CD4-positive, alpha-beta T cell treated with Interleukin-10 for 1 hour (primary cell): ENCODE data around the gene IL18BP.

Experiments used
- DNase-seq: peaks from one replicate; pipeline ENCODE4 v3.0.0-alpha.2; 2020

The IL18BP gene

DNA sequence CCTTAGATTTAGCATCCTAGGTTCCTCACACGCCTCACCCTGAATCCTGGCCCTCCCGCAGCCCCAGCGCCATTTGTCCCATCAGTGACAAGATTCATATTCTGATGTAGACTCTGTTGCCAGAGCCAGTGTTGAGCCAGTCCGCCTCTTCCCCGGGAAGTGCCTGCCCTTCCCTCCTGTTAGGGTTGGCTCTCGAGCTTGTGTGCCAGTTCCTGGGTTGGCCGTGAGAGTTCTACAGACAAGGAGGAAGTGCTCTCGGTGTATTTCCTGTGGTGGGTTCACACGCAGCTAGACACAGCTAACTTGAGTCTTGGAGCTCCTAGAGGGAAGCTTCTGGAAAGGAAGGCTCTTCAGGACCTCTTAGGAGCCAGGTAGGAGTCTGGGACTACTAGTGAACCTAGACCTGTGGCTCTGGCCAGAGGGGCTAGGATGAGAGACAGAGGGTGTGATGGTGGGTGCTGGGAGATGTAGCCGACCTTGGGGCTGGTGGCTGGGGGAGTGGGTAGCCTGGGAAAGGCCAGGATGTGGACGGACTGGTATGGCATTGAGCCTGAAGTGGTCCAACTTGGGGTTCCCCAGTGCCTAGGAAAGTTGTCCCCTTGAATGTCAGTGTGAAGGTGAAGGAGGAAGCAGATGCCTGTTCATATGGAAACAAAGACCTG is at the start of gene IL18BP:
TSS of gene IL18BP (plus strand) at position 261 of the 662 bp plus-strand sequence. CDS start 1,076 bp downstream, outside the sequence.
- DNase-seq = peak; percentile 51

DNA sequence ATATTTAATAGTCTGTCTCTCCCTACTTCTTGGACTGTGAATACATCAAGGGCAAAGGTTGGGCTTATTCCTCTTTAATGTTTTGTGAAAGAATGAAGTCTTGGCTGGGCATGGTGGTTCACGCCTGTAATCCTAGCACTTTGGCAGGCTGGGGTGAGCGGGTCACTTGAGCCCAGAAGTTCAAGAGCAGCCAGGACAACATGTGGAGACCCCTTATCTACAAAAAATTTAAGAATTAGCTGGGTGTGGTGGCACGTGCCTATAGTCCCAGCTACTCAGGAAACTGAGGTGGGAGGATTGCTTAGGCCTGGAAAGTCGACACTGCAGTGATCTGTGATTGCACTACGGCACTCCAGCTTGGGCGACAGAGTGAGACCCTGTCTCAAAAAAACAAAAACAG is 49.7 kb upstream of the IL18BP start:
- DNase-seq = no peak

DNA sequence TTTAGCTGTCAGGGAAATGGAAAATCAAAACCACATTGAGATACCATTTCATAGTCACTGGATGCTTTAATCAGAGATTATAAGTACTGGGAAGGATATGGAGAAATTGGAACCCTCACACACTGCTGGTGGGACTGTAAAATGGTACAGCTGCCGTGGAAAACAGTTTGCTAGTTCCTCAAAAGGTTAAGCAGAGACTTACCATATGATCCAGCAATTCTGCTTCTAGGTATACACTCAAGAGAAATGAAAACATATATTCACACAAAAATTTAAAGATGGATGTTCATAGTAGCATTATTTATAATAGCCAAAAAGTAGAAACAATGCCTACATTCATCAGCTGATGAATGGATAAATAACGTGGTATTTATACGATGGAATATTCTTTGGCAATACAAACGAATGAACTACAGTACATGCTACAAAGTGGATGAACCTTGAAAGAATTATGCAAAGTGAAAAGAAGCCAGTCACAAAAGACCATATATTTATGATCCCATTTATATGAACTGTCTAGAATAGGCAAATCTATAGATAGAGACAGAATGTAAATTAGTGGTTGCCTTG is 46.9 kb upstream of the IL18BP start:
- DNase-seq = no peak

- DNase-seq = no peak
These were observed 42.7 kb upstream of the IL18BP start for GRCh38 chr11:71955898-71956456.

DNA sequence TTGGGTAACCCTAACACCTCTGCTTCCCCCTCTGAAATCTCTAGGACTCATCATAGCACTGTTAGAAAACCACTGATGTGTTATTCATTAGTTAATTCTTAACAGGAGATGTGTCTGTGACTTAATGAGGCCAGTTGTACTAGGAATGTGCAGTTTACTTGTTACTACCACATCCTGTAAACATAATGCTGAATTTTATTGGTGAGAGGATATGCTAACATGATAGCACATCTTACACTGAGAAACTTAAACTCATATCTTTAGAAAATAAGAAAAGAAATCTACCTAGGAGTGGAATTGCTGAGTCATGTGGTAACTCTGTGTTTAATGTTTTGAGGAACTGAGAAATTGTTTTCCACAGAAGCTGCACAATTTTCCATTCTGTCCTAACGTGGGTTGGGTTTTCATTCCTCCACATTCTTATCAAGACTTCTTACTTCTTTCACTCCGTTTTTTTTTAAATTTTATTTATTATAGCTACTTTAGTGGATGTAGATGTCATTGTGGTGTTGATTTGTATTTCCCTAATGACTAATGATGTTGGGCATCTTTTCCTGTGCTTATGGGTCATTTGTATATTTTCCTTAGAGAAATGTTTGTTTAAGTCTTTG is 36.2 kb upstream of the IL18BP start:
- no peak for DNase-seq

GRCh38 chr11:71963468-71963867 is 35.2 kb upstream of the IL18BP start:
- DNase-seq = no peak

- DNase-seq = no peak
These were observed 34.1 kb upstream of the IL18BP start for GRCh38 chr11:71964641-71965040.

GRCh38 chr11:71971680-71972079 is 27.0 kb upstream of the IL18BP start:
- no peak for DNase-seq

GRCh38 chr11:71976551-71976950 is 22.2 kb upstream of the IL18BP start:
- DNase-seq = no peak

DNA sequence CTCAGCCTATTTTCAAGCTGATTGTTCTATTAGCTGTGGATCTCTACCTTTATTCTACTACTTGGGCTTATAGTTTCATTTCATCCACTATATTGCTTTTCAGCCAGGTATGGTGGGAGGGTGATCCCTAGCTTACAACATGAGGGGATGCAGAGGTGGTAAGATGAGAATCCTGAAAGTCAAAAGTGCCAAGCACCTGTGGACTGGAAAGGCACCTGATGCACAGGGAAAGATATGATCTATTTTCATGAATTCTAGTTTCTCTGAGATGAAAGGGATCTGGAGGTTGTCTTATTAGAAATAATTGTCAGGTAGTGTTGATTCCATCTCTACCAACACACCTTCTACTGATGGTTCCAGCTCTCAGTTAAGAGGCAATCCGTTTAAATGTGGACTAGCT is 21.6 kb upstream of the IL18BP start:
- DNase-seq = no peak

- DNase-seq = peak; percentile 67
These were observed 20.8 kb upstream of the IL18BP start for GRCh38 chr11:71977743-71978418.

- DNase-seq = no peak
These were observed 19.6 kb upstream of the IL18BP start for GRCh38 chr11:71979094-71979493.

- no peak for DNase-seq
These were observed 19.1 kb upstream of the IL18BP start for GRCh38 chr11:71979602-71980001.

- DNase-seq = no peak
These were observed 12.6 kb upstream of the IL18BP start for GRCh38 chr11:71986131-71986530.

DNA sequence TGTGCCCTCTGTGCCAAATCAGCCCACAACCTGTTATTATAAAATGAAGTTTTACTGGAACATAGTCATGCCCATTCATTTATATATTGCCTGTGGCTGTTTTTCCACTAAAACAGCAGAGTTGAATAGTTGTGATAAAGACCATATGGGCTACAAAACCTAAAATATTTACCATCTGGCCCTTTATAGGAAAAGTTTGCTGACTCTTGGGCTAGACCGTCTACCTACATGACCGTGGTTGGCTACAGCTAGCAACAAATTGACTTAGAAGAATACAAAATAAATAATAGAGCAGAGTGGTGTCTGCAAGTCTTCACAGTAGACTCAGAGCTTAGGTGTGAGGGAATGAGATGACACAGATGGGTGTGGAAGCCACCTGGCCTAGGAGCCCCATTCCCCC is 11.2 kb upstream of the IL18BP start:
- no peak for DNase-seq

DNA sequence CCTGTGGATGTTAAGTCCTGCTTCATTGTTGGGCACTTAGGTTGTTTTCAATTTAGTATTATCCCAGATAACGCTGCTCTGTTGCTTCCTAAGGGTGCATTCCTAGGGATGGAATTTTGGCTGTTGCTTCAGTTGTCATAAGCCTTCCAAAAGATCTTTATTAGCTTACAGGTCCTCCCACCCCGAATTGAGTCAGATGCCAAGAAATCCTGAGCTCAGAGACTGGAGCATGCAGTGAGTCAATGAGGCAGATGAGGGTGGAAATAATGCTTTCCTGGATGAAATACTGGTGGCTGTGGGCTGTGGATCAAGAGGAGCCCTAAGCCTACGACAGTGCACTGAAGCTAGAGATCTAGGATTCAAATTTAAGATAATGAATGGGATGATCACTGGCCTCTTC is 10.7 kb upstream of the IL18BP start:
- no peak for DNase-seq

DNA sequence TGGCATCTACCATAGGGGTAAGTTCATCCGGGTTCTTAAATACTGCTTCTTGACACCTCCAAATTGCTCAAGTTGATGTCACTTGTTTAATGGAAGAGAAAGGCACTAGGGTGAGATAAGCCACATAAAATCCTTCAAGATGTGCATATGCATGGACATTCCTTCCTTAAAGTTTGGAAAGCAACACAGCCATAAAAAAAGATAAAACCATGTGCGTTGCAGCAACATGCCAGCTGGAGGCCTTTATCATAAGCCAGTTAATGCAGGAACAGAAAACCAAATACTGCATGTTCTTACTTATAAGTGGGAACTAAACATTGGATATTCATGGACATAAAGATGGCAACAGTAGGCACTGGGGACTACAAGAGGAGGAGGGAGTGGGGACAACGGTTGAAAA is 8.0 kb upstream of the IL18BP start:
- DNase-seq = no peak

DNA sequence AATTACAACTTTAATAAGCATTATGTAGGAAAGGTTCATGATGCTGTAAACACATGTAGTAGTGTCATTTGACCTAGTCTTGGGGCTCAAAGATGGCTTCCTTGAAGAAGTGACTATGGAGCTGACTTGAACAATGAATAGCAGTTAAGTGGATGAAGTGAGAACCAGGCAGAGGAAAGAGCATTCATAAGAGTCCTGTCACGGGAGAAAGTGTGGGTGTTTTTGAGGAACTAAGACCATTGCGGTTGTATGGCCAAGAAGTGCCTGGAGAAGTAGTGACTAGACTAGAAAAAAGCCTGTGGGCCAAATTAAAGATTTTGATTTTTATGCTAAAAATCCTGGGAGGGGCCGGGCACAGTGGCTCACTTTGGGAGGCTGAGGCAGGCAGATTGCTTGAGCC is 7.2 kb upstream of the IL18BP start:
- peak; percentile 7 for DNase-seq

DNA sequence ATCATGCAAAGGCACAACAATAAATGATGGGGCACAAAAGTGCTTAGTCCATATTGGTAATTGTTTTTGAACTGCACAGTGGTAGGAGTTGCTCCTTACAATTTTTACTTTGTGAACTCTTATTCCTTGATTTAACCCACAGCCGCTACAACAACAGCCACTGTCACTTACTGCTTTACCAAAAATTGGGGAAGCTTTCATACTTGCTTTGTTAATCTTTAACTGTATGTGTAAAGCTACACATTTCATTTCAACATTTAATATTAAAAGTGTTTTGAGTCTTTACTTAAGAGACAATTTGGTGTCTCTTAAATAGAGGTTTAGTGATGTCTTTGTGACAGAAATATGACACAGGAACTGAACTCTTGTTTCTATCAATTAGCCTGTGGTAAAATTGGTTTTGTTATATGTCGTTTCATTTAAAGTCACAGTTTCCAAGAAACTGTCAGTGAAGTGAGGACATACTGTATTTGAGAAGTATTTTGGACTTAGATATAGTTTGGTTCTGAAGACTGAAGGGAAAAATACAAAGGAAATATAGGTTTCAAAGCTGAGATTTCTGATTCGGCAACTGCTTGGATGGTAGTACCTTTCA is 6.5 kb upstream of the IL18BP start:
- no peak for DNase-seq

- DNase-seq = no peak
These were observed 3.9 kb upstream of the IL18BP start for GRCh38 chr11:71994786-71995185.

DNA sequence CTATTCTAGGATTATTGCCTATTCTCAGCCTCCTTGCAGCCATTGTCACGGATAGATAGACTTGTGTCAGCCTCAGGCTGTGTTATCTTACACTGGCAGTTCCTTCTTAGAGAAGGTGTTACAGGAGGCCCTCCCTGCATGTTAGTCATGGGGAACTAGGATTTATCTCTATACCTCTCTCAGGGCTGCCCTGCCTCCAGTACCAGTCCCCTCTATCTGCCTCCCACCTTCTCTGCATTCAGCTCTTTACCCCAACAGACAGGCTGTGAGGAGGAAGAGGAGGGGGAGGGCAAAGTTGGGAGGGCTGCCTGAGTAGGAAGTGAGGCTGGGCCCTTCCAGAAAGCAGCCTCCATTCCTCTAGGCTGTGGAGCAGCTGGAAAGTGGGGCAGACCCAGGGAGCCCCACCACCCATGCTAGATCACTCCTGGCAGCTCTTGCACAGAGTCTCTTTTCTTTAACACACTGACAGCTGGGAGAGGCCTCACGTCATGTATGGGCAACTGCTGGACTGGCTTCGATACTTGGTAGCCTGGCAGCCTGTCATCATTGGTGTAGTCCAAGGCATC is 2.9 kb upstream of the IL18BP start:
- no peak for DNase-seq

- no peak for DNase-seq
These were observed 2.2 kb upstream of the IL18BP start for GRCh38 chr11:71996517-71996916.

DNA sequence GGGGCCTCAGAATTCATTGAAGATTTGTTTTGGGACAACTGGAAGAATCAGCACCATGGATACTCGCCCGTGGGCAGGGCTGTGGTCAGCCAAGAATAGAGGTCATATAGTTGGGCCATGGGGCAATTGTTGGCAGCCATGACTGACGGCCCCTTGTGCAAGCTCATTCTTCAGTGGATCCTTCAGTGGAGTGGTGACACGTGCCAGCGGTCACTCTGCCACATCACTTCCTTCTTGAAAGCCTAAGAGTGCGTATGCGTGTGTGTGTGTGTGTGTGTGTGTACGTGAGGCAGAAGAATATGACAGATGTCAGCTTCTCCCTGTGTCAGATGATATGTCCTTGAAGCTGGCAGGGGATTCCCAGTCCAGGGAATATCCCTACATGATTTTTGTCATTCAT is 1.8 kb upstream of the IL18BP start:
- DNase-seq = peak; percentile 26
